K562 (cell line): Measurements from ENCODE around the gene HOXC5. TPM values are rescaled to one million over a fixed set of nuclear protein-coding genes. Genes with fewer than 3 reads are reported as not detected.
A peak's percentile ranks its signal among the peaks of the same experiment; 100 is the strongest.

Source experiments
- POLR2G ChIP-seq: fragments of 200-400 bp; formaldehyde crosslinking; IDR thresholded peaks from 2 replicates; pipeline ENCODE4 v1.6.1; 2017; ENCODE audit warnings: low read depth, mild to moderate bottlenecking, antibody characterized with exemption, low read length, moderate library complexity
- RCOR1 ChIP-seq, 2 experiments: IDR thresholded peaks; 2 replicates each; pipeline ENCODE4 v1.6.1; 2012; ENCODE audit warnings: low read depth in 2 of 2, low read length in 2 of 2, borderline replicate concordance in 1 of 2, improper control_type of control experiment in 1 of 2
- TAF1 ChIP-seq: IDR thresholded peaks from 2 replicates; pipeline ENCODE4 v1.6.1; 2011; ENCODE audit warnings: mild to moderate bottlenecking, low read length, moderate library complexity; ENCODE audit not compliant: insufficient read depth, control insufficient read depth, severe bottlenecking; ENCODE audit errors: extremely low read depth
- TEAD4 ChIP-seq, 2 experiments: sonication (generic) in 1 of 2; formaldehyde crosslinking in 1 of 2; IDR thresholded peaks; 2 replicates each; pipeline versions ENCODE4 v1.6.1 to v1.8.0; 2012 to 2022; ENCODE audit warnings: borderline replicate concordance in 1 of 2, inconsistent platforms in 1 of 2, low read length in 1 of 2, mild to moderate bottlenecking in 1 of 2, missing genetic modification reagents in 1 of 2
- YY1 ChIP-seq, 3 experiments: IDR thresholded peaks; 2 replicates each; pipeline ENCODE4 v1.6.1; 2011; ENCODE audit warnings: low read length in 2 of 3, mild to moderate bottlenecking in 2 of 3, moderate library complexity in 2 of 3, borderline replicate concordance in 1 of 3, control low read depth in 1 of 3, low read depth in 1 of 3; ENCODE audit not compliant: insufficient read depth in 3 of 3, insufficient replicate concordance in 2 of 3, control insufficient read depth in 1 of 3, insufficient read length in 1 of 3; ENCODE audit errors: extremely low read depth in 1 of 3
- ZNF324 ChIP-seq: fragments of 250-450 bp; sonication (Bioruptor Pico); IDR thresholded peaks from 2 replicates; pipeline ENCODE4 v1.4.0; 2020; ENCODE audit warnings: mild to moderate bottlenecking
- polyA plus RNA-seq, 8 experiments: library from polyadenylated mRNA; depleted of rRNA in 4 of 8; stranded (reverse) in 5 of 8; unstranded in 3 of 8; fragments of >200 nt; fragmentation: Nextera tagmentation in 2 of 8; fragmentation: Illumina TruSeq in 1 of 8; extraction: Ambion mirVana in 2 of 8; extraction: Trizol in 1 of 8; gene quantifications; 2 replicates each; pipeline versions ENCODE4 v1.2.1 to v1.2.3, GENCODE V29; 2011 to 2014; ENCODE audit warnings: inconsistent platforms in 1 of 8, missing spikeins in 1 of 8
- total RNA-seq, 7 experiments: library from RNA; depleted of rRNA in 6 of 7; stranded (reverse); fragments of >200 nt in 6 of 7; fragmentation: Illumina TruSeq in 2 of 7; extraction: Trizol in 2 of 7; gene quantifications; 2 replicates each; pipeline versions ENCODE4 v1.2.1 to v1.2.3, GENCODE V29; 2011 to 2021; ENCODE audit warnings: low replicate concordance in 1 of 7
- TF ChIP-seq, protein P1 (sequence below): sonication (generic); formaldehyde crosslinking; IDR thresholded peaks from 2 replicates; pipeline ENCODE4 v1.8.1; 2023; ENCODE audit warnings: mild to moderate bottlenecking, missing genetic modification reagents
- TF ChIP-seq, protein P2 (sequence below): fragments of 200-400 bp; formaldehyde crosslinking; IDR thresholded peaks from 2 replicates; pipeline ENCODE4 v1.6.1; 2017; ENCODE audit warnings: mild to moderate bottlenecking, low read depth, low read length, moderate library complexity
- TF ChIP-seq, protein P3 (sequence below), 2 experiments: fragments of 450-650 bp in 1 of 2; sonication (generic) in 1 of 2; formaldehyde crosslinking in 1 of 2; IDR thresholded peaks; 2 replicates each; pipeline versions ENCODE4 v1.7.1 to v1.9.0; 2016 to 2022; ENCODE audit warnings: inconsistent platforms in 1 of 2, mild to moderate bottlenecking in 1 of 2, missing genetic modification reagents in 1 of 2

The HOXC5 gene
- total and polyA plus RNA-seq, 9 of the 15 experiments (the other 6 are each of a cell fraction or from before 2014, with no cell fraction given) = 0.10 to 0.44 (median 0.18) TPM; not detected in 4

DNA sequence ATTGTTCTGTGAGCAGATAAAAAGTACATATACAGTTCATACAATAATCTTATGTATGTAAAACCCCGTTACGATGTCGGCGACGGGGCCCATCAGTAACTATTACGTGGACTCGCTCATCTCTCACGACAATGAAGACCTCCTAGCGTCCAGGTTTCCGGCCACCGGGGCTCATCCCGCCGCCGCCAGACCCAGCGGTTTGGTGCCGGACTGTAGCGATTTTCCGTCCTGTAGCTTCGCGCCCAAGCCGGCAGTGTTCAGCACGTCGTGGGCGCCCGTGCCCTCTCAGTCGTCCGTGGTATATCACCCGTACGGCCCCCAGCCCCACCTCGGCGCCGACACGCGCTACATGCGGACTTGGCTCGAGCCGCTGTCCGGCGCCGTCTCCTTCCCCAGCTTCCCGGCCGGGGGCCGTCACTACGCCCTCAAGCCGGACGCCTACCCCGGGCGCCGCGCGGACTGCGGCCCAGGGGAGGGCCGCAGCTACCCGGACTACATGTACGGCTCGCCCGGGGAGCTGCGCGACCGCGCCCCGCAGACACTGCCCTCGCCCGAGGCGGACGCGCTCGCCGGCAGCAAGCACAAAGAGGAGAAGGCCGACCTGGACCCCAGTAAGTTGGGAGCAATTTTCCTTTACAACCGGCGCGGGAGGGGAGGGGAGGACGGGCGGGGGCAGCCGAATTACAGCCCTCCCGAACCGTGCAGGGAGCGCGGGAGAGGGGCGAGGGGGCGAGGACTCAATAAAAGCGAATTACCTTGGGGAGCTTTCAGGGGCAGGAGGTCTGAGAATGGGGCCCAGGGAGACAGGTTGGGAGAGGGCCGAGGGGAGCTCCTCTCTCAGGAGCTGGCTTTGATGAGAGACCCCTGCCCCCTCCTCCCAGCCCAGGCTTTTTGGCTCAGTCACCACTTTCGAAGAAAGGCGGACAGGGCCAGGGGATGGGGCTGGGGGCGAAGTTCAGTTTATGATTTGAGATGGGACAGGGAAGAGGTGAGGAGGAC, 32.4 kb upstream of the HOXC5 start, which contains the start of gene HOXC9 (continued):
- TF ChIP-seq, protein P1, sequence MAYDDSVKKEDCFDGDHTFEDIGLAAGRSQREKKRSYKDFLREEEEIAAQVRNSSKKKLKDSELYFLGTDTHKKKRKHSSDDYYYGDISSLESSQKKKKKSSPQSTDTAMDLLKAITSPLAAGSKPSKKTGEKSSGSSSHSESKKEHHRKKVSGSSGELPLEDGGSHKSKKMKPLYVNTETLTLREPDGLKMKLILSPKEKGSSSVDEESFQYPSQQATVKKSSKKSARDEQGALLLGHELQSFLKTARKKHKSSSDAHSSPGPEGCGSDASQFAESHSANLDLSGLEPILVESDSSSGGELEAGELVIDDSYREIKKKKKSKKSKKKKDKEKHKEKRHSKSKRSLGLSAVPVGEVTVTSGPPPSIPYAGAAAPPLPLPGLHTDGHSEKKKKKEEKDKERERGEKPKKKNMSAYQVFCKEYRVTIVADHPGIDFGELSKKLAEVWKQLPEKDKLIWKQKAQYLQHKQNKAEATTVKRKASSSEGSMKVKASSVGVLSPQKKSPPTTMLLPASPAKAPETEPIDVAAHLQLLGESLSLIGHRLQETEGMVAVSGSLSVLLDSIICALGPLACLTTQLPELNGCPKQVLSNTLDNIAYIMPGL (CRISPR knock-in tag) = no peak
- no peak for TF ChIP-seq TAF1
- TF ChIP-seq, protein P2, sequence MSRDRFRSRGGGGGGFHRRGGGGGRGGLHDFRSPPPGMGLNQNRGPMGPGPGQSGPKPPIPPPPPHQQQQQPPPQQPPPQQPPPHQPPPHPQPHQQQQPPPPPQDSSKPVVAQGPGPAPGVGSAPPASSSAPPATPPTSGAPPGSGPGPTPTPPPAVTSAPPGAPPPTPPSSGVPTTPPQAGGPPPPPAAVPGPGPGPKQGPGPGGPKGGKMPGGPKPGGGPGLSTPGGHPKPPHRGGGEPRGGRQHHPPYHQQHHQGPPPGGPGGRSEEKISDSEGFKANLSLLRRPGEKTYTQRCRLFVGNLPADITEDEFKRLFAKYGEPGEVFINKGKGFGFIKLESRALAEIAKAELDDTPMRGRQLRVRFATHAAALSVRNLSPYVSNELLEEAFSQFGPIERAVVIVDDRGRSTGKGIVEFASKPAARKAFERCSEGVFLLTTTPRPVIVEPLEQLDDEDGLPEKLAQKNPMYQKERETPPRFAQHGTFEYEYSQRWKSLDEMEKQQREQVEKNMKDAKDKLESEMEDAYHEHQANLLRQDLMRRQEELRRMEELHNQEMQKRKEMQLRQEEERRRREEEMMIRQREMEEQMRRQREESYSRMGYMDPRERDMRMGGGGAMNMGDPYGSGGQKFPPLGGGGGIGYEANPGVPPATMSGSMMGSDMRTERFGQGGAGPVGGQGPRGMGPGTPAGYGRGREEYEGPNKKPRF = no peak
- TF ChIP-seq YY1 (IDR thresholded peaks at IDR 0.05; ENCODE audit: borderline replicate concordance in 1 of 3, control insufficient read depth in 1 of 3, extremely low read depth in 1 of 3, insufficient read depth in 3 of 3, insufficient read length in 1 of 3, insufficient replicate concordance in 2 of 3, low read depth in 1 of 3, low read length in 2 of 3) = peak in 1 of 3 experiments; percentile 19
- TF ChIP-seq, protein P3, sequence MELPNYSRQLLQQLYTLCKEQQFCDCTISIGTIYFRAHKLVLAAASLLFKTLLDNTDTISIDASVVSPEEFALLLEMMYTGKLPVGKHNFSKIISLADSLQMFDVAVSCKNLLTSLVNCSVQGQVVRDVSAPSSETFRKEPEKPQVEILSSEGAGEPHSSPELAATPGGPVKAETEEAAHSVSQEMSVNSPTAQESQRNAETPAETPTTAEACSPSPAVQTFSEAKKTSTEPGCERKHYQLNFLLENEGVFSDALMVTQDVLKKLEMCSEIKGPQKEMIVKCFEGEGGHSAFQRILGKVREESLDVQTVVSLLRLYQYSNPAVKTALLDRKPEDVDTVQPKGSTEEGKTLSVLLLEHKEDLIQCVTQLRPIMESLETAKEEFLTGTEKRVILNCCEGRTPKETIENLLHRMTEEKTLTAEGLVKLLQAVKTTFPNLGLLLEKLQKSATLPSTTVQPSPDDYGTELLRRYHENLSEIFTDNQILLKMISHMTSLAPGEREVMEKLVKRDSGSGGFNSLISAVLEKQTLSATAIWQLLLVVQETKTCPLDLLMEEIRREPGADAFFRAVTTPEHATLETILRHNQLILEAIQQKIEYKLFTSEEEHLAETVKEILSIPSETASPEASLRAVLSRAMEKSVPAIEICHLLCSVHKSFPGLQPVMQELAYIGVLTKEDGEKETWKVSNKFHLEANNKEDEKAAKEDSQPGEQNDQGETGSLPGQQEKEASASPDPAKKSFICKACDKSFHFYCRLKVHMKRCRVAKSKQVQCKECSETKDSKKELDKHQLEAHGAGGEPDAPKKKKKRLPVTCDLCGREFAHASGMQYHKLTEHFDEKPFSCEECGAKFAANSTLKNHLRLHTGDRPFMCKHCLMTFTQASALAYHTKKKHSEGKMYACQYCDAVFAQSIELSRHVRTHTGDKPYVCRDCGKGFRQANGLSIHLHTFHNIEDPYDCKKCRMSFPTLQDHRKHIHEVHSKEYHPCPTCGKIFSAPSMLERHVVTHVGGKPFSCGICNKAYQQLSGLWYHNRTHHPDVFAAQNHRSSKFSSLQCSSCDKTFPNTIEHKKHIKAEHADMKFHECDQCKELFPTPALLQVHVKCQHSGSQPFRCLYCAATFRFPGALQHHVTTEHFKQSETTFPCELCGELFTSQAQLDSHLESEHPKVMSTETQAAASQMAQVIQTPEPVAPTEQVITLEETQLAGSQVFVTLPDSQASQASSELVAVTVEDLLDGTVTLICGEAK (IDR thresholded peaks at IDR 0.05) = peak; percentile 31; the same call in 1 of the 2 replicates
- TF ChIP-seq, protein P3 (CRISPR knock-in tag; IDR thresholded peaks at IDR 0.05) = no peak
- TF ChIP-seq ZNF324 (CRISPR knock-in tag) = no peak
- peak; percentile 92 for TF ChIP-seq POLR2G
- TF ChIP-seq RCOR1 (IDR thresholded peaks at IDR 0.05; ENCODE audit: borderline replicate concordance in 1 of 2, low read depth in 2 of 2, low read length in 2 of 2) = no peak
- no peak for TF ChIP-seq TEAD4 (IDR thresholded peaks at IDR 0.05; ENCODE audit: low read length)
- TF ChIP-seq TEAD4 (CRISPR knock-in tag; IDR thresholded peaks at IDR 0.05; ENCODE audit: borderline replicate concordance) = peak; percentile 83
